Placental epithelial cell (primary cell): Measurements from ENCODE around the gene LAMTOR1. TPM values are rescaled to one million over a fixed set of nuclear protein-coding genes. Genes with fewer than 3 reads are reported as not detected.

Experiments
- small RNA-seq: library from RNA; depleted of rRNA; stranded (forward); fragments of <200 nt; gene quantifications from one replicate; pipeline ENCODE3, GENCODE V24; 2012
- total RNA-seq: library from RNA; depleted of rRNA; stranded (reverse); fragments of >200 nt; gene quantifications from 2 replicates; pipeline ENCODE4 v1.2.3, GENCODE V29; 2012

Gene LAMTOR1
- 80.9 and 136 TPM in 2 replicates for total RNA-seq

DNA sequence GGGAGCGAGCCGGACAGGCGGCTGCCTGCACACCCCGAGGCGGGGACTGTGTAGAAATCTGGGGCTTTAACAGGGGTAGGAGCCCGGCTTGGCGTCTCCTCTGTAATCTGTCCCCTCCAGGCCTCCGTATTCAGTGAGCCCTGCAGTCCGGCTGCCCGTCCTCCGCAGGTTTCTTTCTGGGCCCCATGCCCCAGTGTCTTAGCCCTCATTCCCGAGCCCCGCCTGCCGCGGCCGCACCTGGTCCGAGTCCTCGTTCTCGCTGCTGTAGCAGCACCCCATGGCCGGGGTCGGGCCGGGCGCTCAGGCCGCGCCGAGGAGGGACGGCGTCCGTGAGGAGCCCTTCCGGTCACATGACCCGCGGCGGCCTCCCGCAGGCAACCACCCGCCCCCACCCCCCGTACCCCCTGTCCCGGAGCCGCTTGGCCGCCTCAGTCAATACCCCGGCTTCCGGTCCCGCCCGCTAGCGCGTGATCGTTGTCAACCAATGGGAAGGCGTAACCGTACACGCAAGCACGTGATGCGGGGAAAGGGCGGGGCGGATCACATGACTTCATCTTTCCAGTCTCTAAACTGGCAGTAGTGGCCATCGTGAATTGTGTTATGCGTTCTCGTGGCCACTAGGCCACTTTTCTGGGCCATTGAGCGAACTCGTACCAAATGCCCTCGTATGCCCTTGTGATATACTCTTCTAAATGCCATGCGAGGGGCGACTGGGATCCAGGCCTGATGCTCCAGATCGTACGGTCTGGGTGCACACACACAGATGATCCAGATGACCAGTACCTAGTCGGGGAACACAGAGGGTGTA is at the start of gene LAMTOR1:
LAMTOR1 (minus strand) TSS at position 352 of the 808 bp plus-strand sequence; CDS start at position 279, 73 bp downstream.

GRCh38 chr11:72135473-72135872 is 32.4 kb upstream of the LAMTOR1 start, which contains the start of gene FOLR3:
FOLR3 (plus strand) TSS chr11:72135725; CDS start chr11:72135953, 228 bp downstream.

GRCh38 chr11:72112143-72112977 is 9.3 kb upstream of the LAMTOR1 start, which contains the start of gene ANAPC15:
ANAPC15 (minus strand) TSS chr11:72112695; CDS start chr11:72111276, 1,419 bp downstream.

DNA sequence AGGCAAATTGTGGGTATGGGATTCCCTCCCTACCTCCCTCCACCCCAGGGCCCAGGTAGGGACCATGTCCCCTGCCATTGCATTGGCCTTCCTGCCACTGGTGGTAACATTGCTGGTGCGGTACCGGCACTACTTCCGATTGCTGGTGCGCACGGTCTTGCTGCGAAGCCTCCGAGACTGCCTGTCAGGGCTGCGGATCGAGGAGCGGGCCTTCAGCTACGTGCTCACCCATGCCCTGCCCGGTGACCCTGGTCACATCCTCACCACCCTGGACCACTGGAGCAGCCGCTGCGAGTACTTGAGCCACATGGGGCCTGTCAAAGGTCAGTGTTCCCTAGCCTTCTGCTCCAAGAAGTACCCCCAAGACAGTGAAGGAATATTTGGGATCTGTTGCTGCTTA is 2.8 kb upstream of the LAMTOR1 start, which contains the start of gene TOMT:
TOMT (plus strand) TSS at position 37 of the 400 bp plus-strand sequence; CDS start at position 65, 28 bp downstream.

GRCh38 chr11:72080326-72081183 is 22.5 kb downstream of the LAMTOR1 start, which contains the start of the genes LRRC51 and NUMA1:
LRRC51 (plus strand) TSS chr11:72080850; CDS start chr11:72089084, 8,234 bp downstream.
NUMA1 (minus strand) TSS chr11:72080542; CDS start chr11:72035943, 44,599 bp downstream.

Small RNA genes within 50 kb of the gene (small RNA-seq; reads per million reads assigned to genes)
- gene MIR3165 (0.37 reads per million, percentile 15 among the genes with 10 or more reads in this experiment), gene RNU6-72P (not detected)

Other genes with a start within 250 kb of the LAMTOR1 start
- gene DEFB131B, start 224.8 kb downstream of the LAMTOR1 start, total RNA-seq, result not detected in 2 replicates
- 9.2 and 28.3 TPM in 2 replicates for gene XNDC1N, start 174.7 kb downstream of the LAMTOR1 start, total RNA-seq
- 37.3 and 51.7 TPM in 2 replicates for gene RNF121, start 174.3 kb downstream of the LAMTOR1 start, total RNA-seq
- 6.3 and 7.9 TPM in 2 replicates for gene IL18BP, start 104.4 kb downstream of the LAMTOR1 start, total RNA-seq
- 212 and 227 TPM in 2 replicates for gene NUMA1, start 22.8 kb downstream of the LAMTOR1 start, total RNA-seq
- gene LRRC51, start 22.4 kb downstream of the LAMTOR1 start, total RNA-seq, result 11.2 and 12.2 TPM in 2 replicates
- gene TOMT, start 2.6 kb upstream of the LAMTOR1 start, total RNA-seq, result not detected in 2 replicates
- gene ANAPC15, start 9.4 kb upstream of the LAMTOR1 start, total RNA-seq, result 30.6 and 39.8 TPM in 2 replicates
- gene FOLR3, start 32.4 kb upstream of the LAMTOR1 start, total RNA-seq, result 2.3 and 2.4 TPM in 2 replicates
- 5.9 and 7.1 TPM in 2 replicates for gene FOLR1, start 88.8 kb upstream of the LAMTOR1 start, total RNA-seq
- gene FOLR2, start 113.5 kb upstream of the LAMTOR1 start, total RNA-seq, result not detected in 2 replicates
- gene INPPL1, start 121.5 kb upstream of the LAMTOR1 start, total RNA-seq, result 222 and 289 TPM in 2 replicates
- gene PHOX2A, start 140.9 kb upstream of the LAMTOR1 start, total RNA-seq, result 0.39 TPM in 1 of 2 replicates, not detected in the other